IMR-90 (cell line): ENCODE results near the gene ARHGAP18. TPM values are rescaled to one million over a fixed set of nuclear protein-coding genes. Genes with fewer than 3 reads are reported as not detected.

Experiments used
- ATAC-seq: fragments of 200-7000 bp; cut with Tn5 transposase; 2 replicates; pipeline ENCODE4 v1.9.1; 2020; ENCODE audit warnings: low read depth, mild to moderate bottlenecking, moderate library complexity
- BruUV-seq: library from RNA; stranded (reverse); fragments of 400-500 nt; replicated peaks from 2 replicates; lab custom pipeline; 2021; lab: Mats Ljungman, UMichigan
- CTCF ChIA-PET: fragments of 300-600 bp; formaldehyde crosslinking; extraction: SDS; loops from one replicate; lab custom pipeline; 2021; ENCODE audit warnings: antibody characterized with exemption; lab: Yijun Ruan, JAX
- POLR2A ChIA-PET: fragments of 300-600 bp; sonication (Branson Sonifier 250); formaldehyde crosslinking; loops from one replicate; lab custom pipeline; 2022; ENCODE audit warnings: antibody characterized with exemption; ENCODE audit not compliant: unreplicated experiment; lab: Charles Lee
- DNase-seq: peaks from one replicate; pipeline ENCODE4 v3.0.0; 2013
- H2AFZ ChIP-seq: replicated peaks from 2 replicates; pipeline ENCODE3; 2013; ENCODE audit warnings: low read length, mild to moderate bottlenecking; ENCODE audit not compliant: poor library complexity
- H2AK5ac ChIP-seq: 2 replicates; pipeline ENCODE4 v1.6.1; 2013; ENCODE audit warnings: low read depth, low read length, inconsistent platforms
- H2AK9ac ChIP-seq: replicated peaks from 2 replicates; pipeline ENCODE3; 2013; ENCODE audit warnings: mild to moderate bottlenecking, low read depth, low read length, moderate library complexity; ENCODE audit not compliant: poor library complexity
- H2BK120ac ChIP-seq: 2 replicates; pipeline ENCODE4 v1.6.1; 2013; ENCODE audit warnings: low read depth, low read length, inconsistent platforms
- H2BK15ac ChIP-seq: 3 replicates; pipeline ENCODE4 v1.6.1; 2013; ENCODE audit warnings: low read depth, low read length, inconsistent platforms
- H2BK20ac ChIP-seq: 2 replicates; pipeline ENCODE4 v1.6.1; 2013; ENCODE audit warnings: low read depth, mild to moderate bottlenecking, inconsistent platforms, low read length, moderate library complexity
- H2BK5ac ChIP-seq: 2 replicates; pipeline ENCODE4 v1.6.1; 2013; ENCODE audit warnings: mild to moderate bottlenecking, low read depth, low read length, inconsistent platforms; ENCODE audit not compliant: poor library complexity, severe bottlenecking
- H3K14ac ChIP-seq: replicated peaks from 2 replicates; pipeline ENCODE4 v1.6.1; 2013; ENCODE audit warnings: low read depth, low read length, inconsistent platforms
- H3K18ac ChIP-seq: 2 replicates; pipeline ENCODE4 v1.6.1; 2013; ENCODE audit warnings: low read depth, low read length, control low read depth
- H3K23ac ChIP-seq: 2 replicates; pipeline ENCODE4 v1.6.1; 2013; ENCODE audit warnings: low read depth, low read length, inconsistent platforms
- H3K27ac ChIP-seq: 2 replicates; pipeline ENCODE4 v1.5.1; 2013; ENCODE audit warnings: mild to moderate bottlenecking, control low read depth, low read length; ENCODE audit not compliant: insufficient read depth
- H3K27me3 ChIP-seq: 2 replicates; pipeline ENCODE4 v1.6.1; 2013; ENCODE audit warnings: low read length; ENCODE audit not compliant: control insufficient read depth, insufficient read depth
- H3K36me3 ChIP-seq: 2 replicates; pipeline ENCODE4 v1.6.1; 2013; ENCODE audit warnings: low read length, mixed read lengths; ENCODE audit not compliant: control insufficient read depth, insufficient read depth
- H3K4ac ChIP-seq: 2 replicates; pipeline ENCODE4 v1.6.1; 2013; ENCODE audit warnings: low read depth, low read length, inconsistent platforms
- H3K4me1 ChIP-seq: 2 replicates; pipeline ENCODE4 v1.6.1; 2013; ENCODE audit warnings: low read length, mixed read lengths; ENCODE audit not compliant: control insufficient read depth, insufficient read depth
- H3K4me2 ChIP-seq: 2 replicates; pipeline ENCODE4 v1.6.1; 2013; ENCODE audit warnings: low read depth, mild to moderate bottlenecking, control low read depth, low read length, moderate library complexity
- H3K4me3 ChIP-seq: 2 replicates; pipeline ENCODE4 v1.5.1; 2013; ENCODE audit warnings: low read depth, mild to moderate bottlenecking, control low read depth, low read length, moderate library complexity; ENCODE audit not compliant: insufficient read depth
- H3K56ac ChIP-seq: 2 replicates; pipeline ENCODE4 v1.6.1; 2013; ENCODE audit warnings: low read length, inconsistent platforms; ENCODE audit not compliant: insufficient read depth; ENCODE audit errors: extremely low read depth
- H3K79me1 ChIP-seq, 2 experiments: 2 replicates each; pipeline ENCODE4 v1.6.1; 2013; ENCODE audit warnings: low read length in 2 of 2, inconsistent platforms in 1 of 2, low read depth in 1 of 2
- H3K9ac ChIP-seq: 2 replicates; pipeline ENCODE4 v1.6.1; 2013; ENCODE audit warnings: low read depth, low read length, control low read depth
- H3K9me1 ChIP-seq: 2 replicates; pipeline ENCODE4 v1.6.1; 2013; ENCODE audit warnings: low read length, inconsistent platforms; ENCODE audit not compliant: insufficient read depth
- H3K9me3 ChIP-seq: 2 replicates; pipeline ENCODE4 v1.6.1; 2013; ENCODE audit warnings: low read length; ENCODE audit not compliant: control insufficient read depth, insufficient read depth
- H4K20me1 ChIP-seq: 2 replicates; pipeline ENCODE4 v1.6.1; 2013; ENCODE audit warnings: low read length, inconsistent platforms; ENCODE audit not compliant: insufficient read depth
- H4K5ac ChIP-seq: 2 replicates; pipeline ENCODE4 v1.6.1; 2013; ENCODE audit warnings: mild to moderate bottlenecking, low read depth, low read length, control low read depth
- H4K8ac ChIP-seq, 2 experiments: 2 replicates each; pipeline ENCODE4 v1.6.1; 2013; ENCODE audit warnings: low read depth in 2 of 2, low read length in 2 of 2, control low read depth in 1 of 2, inconsistent platforms in 1 of 2
- H4K91ac ChIP-seq: 2 replicates; pipeline ENCODE4 v1.6.1; 2013; ENCODE audit warnings: low read depth, low read length, inconsistent platforms; ENCODE audit not compliant: insufficient read depth
- ELK1 ChIP-seq: fragments of 150-350 bp; IDR thresholded peaks from 2 replicates; pipeline ENCODE4 v1.6.1; 2016; ENCODE audit warnings: low read depth, mild to moderate bottlenecking, low read length, moderate library complexity, borderline replicate concordance
- MAZ ChIP-seq: IDR thresholded peaks from 2 replicates; pipeline ENCODE4 v1.6.1; 2012; ENCODE audit warnings: low read depth, mild to moderate bottlenecking, low read length, improper control_type of control experiment, moderate library complexity, borderline replicate concordance
- MXI1 ChIP-seq: IDR thresholded peaks from 2 replicates; pipeline ENCODE4 v1.6.1; 2012; ENCODE audit warnings: low read depth, mild to moderate bottlenecking, low read length, moderate library complexity, borderline replicate concordance
- NFE2L2 ChIP-seq: fragments of 150-350 bp; IDR thresholded peaks from 2 replicates; pipeline ENCODE4 v1.6.1; 2016; ENCODE audit warnings: low read depth, mild to moderate bottlenecking, low read length
- RAD21 ChIP-seq: IDR thresholded peaks from 2 replicates; pipeline ENCODE4 v1.6.1; 2012; ENCODE audit warnings: low read length, improper control_type of control experiment
- RCOR1 ChIP-seq: IDR thresholded peaks from 2 replicates; pipeline ENCODE4 v1.6.1; 2012; ENCODE audit warnings: mild to moderate bottlenecking, low read length, improper control_type of control experiment; ENCODE audit not compliant: insufficient replicate concordance
- SMC3 ChIP-seq: fragments of 150-350 bp; IDR thresholded peaks from 2 replicates; pipeline ENCODE4 v1.6.1; 2016; ENCODE audit warnings: low read depth, mild to moderate bottlenecking, antibody characterized with exemption, low read length, moderate library complexity
- WGBS, 2 experiments: methylation state at CpG; one replicate each; pipeline versions ENCODE4 v1.1.5 to v1.1.7; 2013; ENCODE audit warnings: missing lambda C conversion rate in 2 of 2; ENCODE audit not compliant: insufficient read length in 1 of 2; ENCODE audit errors: extremely low coverage in 2 of 2; 5-methylcytosine and 5-hydroxymethylcytosine counted together
- dilution Hi-C: fragments of 300-500 bp; cut with HindIII; formaldehyde crosslinking; loops from one replicate; pipeline ENCODE4 v1.14.3; 2018; ENCODE audit warnings: low sequenced_read_pairs; ENCODE audit not compliant: unreplicated experiment
- in situ Hi-C: fragments of 300-500 bp; cut with MboI; formaldehyde crosslinking; loops from 3 replicates; pipeline ENCODE4 v1.14.3; 2019; ENCODE audit warnings: low sequenced_read_pairs, inconsistent platforms, mixed read lengths
- intact Hi-C: fragments of 100-400 bp; cut with micrococcal nuclease; formaldehyde crosslinking; loops from 2 replicates; pipeline ENCODE4 v1.10.0; 2022
- polyA plus RNA-seq, 3 experiments: library from polyadenylated mRNA; depleted of rRNA; stranded (reverse); fragments of >200 nt; gene quantifications; 2 replicates each; pipeline ENCODE4 v1.2.3, GENCODE V29; 2012; ENCODE audit warnings: low replicate concordance in 1 of 3
- total RNA-seq: library from RNA; depleted of rRNA; stranded (reverse); fragments of >200 nt; gene quantifications from 2 replicates; pipeline ENCODE4 v1.2.3, GENCODE V29; 2012

ARHGAP18 gene
- total and polyA plus RNA-seq, 2 of the 4 experiments (the other 2 are of a cell fraction): 6.2 to 17.0 TPM

- H2AK5ac ChIP-seq: peak overlapping the region; percentile 80
- H2AFZ ChIP-seq: no peak overlapping the region
- H3K14ac ChIP-seq: peak overlapping the region; percentile 87
- no peaks in the 10 kb centered on the region for H3K9me3 ChIP-seq
- POLR2A ChIA-PET: no interaction called here
- peaks cover 21% of the 10 kb centered on the region for H3K4me1 ChIP-seq
- CTCF ChIA-PET: no interaction called here
- peak overlapping the region; percentile 90; the same call in 1 of the 2 replicates for H2BK20ac ChIP-seq
- DNase-seq: no peak
- peak overlapping the region; percentile 85 for H2BK5ac ChIP-seq
- intact Hi-C loops: no loop called here
- H3K4me3 ChIP-seq: no peak overlapping the region
- H2AK9ac ChIP-seq: no peak overlapping the region
- peaks cover 6 to 38% of the 10 kb centered on the region in 2 experiments; a peak in 3 of 4 replicates for H3K79me1 ChIP-seq
- H3K9me1 ChIP-seq: 0 out of 2 replicates have a peak, but pooled peaks cover 4% of the 10 kb centered on the region
- H3K18ac ChIP-seq: peak overlapping the region; percentile 81; the same call in 1 of the 2 replicates
- no peaks in the 10 kb centered on the region for H3K27me3 ChIP-seq
- H3K4me2 ChIP-seq: no peak overlapping the region
- peak overlapping the region; percentile 77; the same call in 1 of the 2 replicates for H3K23ac ChIP-seq
- dilution Hi-C loops: no loop called here
- BruUV-seq: no TSS peak
- peak overlapping the region; percentile 94; the same call in 1 of the 3 replicates for H2BK15ac ChIP-seq
- H3K9ac ChIP-seq: no peak overlapping the region
- no peaks in the 10 kb centered on the region for H3K36me3 ChIP-seq
- peak overlapping the region; percentile 88 for H2BK120ac ChIP-seq
- H4K91ac ChIP-seq: 0 out of 2 replicates have a peak overlapping the region, but pooled peaks have one; percentile 41
- peak overlapping the region; percentile 76 for H3K4ac ChIP-seq
- no peak for ATAC-seq
- 0 out of 2 replicates have a peak overlapping the region, but pooled peaks have one; percentile 18 for H3K27ac ChIP-seq
- no peak overlapping the region for H3K56ac ChIP-seq
- peak overlapping the region in 1 of 2 experiments; percentile 24; a peak in 2 of 4 replicates for H4K8ac ChIP-seq
- in situ Hi-C loops: no loop called here
- WGBS, 2 experiments: no CpG with 5 or more reads among the region's 3 CpGs
- H4K20me1 ChIP-seq: no peaks in the 10 kb centered on the region
- TF ChIP-seq MAZ (no peak), MXI1 (no peak), RAD21 (no peak), SMC3 (no peak), RCOR1 (no peak), NFE2L2 (no peak), ELK1 (no peak)
- peak overlapping the region; percentile 75; the same call in 1 of the 2 replicates for H4K5ac ChIP-seq
Observed at GRCh38 chr6:129637340-129638054, 72.5 kb downstream of the ARHGAP18 start.
